Breast epithelium (tissue), 3 donors: ENCODE data around the gene EAPP.

Experiments
- POLR2A ChIP-seq: fragments of 450-650 bp; IDR thresholded peaks from one replicate; pipeline ENCODE4 v1.6.1; 2016; ENCODE audit warnings: antibody characterized with exemption, mild to moderate bottlenecking, moderate library complexity
- TF ChIP-seq, protein P1 (sequence below), 3 donors: fragments of 450-650 bp; IDR thresholded peaks; one replicate each; pipeline ENCODE4 v1.5.1; 2016 to 2017; ENCODE audit warnings: antibody characterized with exemption in 3 of 3, mild to moderate bottlenecking in 3 of 3, moderate library complexity in 3 of 3

DNA sequence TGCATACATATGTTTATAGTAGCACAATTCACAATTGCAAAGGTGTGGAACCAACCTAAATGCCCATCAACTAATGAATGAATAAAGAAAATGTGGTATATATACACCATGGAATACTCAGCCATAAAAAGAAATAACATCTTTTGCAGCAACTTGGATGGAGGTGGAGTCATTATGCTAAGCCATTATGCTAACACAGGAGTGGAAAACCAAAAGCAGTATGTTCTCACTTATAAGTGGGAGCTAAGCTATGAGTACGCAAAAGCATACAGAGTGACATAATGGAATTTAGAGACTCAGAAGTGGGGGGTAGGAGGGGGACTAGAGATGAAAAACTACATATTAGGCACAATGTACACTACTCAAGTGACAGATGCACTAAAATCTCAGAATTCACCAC, 61.2 kb downstream of the EAPP start:
- TF ChIP-seq, protein P1, sequence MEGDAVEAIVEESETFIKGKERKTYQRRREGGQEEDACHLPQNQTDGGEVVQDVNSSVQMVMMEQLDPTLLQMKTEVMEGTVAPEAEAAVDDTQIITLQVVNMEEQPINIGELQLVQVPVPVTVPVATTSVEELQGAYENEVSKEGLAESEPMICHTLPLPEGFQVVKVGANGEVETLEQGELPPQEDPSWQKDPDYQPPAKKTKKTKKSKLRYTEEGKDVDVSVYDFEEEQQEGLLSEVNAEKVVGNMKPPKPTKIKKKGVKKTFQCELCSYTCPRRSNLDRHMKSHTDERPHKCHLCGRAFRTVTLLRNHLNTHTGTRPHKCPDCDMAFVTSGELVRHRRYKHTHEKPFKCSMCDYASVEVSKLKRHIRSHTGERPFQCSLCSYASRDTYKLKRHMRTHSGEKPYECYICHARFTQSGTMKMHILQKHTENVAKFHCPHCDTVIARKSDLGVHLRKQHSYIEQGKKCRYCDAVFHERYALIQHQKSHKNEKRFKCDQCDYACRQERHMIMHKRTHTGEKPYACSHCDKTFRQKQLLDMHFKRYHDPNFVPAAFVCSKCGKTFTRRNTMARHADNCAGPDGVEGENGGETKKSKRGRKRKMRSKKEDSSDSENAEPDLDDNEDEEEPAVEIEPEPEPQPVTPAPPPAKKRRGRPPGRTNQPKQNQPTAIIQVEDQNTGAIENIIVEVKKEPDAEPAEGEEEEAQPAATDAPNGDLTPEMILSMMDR (IDR thresholded peaks at IDR 0.05): no peak
- no peak for TF ChIP-seq POLR2A
